NCI-H82 treated with DMSO at 0.1 percent for 48 hours (cell line): ENCODE results near the gene MOB3B.
"Not testable (repeated sequence)": the region's sequence is repeated elsewhere in the genome, so short reads cannot be mapped to it uniquely, and the experiment has no call there.

Experiments used
- DNase-seq: peaks from one replicate; lab custom pipeline; 2025; ENCODE audit not compliant: unreplicated experiment; lab: John Stamatoyannopoulos, UW

MOB3B gene

DNA sequence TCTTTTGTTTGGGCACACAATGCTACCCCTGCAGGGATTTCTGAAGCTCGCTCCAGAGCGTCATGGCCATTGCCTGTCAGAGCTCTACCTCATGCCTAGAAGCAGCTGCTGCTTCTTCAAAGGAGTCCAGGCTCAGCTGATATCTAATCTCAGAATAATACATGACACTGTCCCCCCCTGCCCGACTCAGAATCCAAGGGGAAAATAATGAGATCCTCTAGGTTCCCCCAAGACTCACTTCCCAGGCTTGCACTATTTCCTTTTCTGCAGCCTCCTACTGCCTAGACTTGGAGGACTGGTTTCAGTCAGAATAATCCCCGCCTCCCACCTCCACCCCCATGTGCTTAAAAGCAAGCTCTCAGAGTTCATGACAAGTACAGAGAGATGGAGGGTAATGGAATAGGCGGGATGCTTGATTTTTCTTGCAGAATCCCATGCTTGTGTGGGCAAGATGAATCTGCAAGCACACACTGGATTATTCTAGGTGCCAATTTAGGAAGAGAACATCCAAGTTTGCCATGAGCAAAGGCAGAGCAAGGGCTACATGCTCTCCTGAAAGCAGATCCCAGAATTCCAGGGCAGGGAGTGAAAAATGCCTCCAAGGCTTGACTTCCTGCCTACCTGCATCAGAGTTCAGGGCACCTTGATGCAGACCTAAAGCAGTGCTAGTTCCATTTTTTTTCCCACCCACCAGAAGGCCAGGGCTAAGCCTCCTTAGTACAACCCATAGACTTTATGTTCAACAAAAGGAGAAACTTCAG lies 102.9 kb downstream of the MOB3B start:
- DNase-seq, result no peak

DNA sequence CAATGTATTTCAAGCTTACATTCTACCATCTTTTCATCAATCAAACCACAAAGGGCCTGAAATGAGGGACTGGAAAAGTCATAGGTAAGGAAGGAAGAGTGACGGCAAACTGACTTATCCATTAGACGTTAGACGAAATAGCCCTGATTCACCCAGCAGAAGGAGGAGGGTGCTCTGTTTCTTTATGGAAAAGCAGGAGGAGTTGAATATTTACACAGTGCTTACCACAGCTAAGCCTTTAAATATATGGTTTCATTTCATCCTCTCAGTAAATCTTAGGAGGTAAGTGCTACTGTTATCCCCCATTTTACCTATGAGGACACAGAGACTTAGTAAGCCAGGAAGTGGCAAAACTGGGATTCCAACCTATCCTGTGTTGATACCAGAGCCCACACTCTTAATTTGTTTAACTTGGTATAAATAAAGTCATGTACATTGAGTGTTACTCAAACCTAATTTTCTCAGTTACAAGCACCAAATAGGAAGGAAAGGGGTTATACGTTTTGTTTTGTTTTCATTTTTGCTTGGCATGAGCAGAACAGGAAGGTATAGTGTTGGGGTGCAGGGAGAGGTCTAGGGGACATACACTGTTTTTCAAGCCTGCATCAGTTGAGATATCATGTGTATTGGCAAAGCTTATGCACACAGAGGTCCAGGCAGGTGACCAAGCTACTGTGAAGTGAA lies 103.6 kb downstream of the MOB3B start:
- no peak for DNase-seq

DNA sequence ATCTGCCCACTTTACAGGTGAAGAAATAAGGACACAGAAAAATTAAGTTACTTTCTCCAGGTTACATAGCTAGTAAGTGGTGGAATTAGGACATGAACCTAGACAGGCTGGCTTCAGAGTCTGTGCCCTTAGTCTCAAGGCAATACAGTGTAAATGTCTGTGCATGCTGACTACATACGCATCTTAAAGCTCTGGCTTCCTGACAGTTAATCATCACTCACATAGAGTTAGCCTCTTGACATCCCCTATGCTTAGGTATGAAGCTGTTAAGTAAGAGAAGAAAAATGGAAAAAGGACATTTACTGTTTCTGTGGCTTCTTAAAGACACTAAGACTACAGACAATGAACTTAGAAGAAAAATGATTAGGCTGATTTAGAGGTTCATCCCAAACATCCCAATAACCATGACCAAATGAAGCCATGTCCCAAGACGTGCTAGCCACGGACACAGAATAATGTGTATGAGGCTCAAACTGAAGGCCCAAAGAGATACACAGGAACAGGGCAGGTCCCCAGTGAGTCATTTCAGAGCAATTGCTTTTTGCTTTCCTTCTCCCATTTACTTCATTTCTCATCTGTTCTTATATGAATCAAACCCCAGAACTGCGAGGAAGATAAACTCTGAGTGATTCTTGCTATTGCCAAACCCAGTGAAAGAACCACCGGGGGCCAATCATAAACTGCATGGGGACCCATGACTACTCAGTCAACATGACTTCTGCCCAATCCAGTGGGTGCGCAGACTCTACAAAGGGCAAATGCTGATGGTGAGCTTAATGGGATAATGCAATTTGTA lies 105.5 kb downstream of the MOB3B start:
- DNase-seq, result no peak

DNA sequence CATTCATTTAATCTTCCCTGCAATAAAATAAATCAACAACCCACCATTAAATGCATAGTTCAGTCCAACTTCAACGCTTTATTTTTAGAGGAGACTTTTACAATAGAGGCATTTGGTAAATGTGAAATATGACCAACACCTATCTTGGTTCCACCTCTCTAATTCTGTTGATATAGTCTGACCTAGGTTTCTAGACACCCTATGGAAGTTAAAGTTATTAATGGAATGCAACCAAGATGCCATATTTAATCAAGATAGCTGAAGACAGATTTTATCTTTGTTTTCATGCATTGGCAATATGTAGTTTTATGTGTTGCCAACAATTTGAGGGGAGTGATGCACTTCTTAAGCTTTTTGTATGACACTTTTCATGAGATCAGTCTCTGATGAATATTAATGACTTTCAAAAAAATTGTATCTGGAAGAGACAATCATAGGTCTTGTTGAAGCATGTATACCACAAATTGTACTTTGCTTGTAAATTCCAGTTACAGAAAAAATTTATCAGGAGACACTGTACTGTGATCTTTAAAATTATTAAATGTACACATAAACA lies 107.3 kb downstream of the MOB3B start:
- DNase-seq, result no peak

DNA sequence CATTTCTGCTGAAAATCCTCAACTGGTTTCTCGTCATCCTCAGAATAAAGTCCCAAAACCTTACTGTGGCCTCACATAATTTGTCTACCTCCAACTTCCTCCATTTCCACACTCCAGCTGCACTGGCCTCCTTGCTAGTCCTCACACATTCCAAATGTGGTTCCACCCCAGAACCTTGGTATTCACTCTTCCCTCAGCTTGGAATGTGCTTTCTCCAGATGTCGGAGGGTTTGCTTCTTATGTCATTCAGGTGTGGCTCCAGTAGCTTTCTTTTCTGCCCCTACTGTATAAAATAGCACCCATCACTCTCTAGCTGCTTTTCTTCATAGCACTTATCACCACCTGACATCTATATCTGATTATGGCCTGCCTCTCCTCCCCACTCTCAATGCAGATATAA lies 108.0 kb downstream of the MOB3B start:
- no peak for DNase-seq

DNA sequence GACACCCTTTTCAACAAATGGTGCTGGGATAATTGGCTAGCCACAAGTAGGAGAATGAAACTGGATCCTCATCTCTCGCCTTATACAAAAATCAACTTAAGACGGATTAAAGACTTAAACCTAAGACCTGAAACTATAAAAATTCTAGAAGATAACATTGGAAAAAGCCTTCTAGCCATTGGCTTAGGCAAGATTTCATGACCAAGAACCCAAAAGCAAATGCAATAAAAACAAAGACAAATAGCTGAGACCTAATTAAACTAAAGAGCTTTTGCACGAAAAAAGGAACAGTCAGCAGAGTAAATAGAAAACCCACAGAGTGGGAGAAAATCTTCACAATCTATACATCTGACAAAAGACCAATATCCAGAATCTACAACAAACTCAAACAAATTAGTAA lies 110.1 kb downstream of the MOB3B start:
- not testable (repeated sequence) for DNase-seq

DNA sequence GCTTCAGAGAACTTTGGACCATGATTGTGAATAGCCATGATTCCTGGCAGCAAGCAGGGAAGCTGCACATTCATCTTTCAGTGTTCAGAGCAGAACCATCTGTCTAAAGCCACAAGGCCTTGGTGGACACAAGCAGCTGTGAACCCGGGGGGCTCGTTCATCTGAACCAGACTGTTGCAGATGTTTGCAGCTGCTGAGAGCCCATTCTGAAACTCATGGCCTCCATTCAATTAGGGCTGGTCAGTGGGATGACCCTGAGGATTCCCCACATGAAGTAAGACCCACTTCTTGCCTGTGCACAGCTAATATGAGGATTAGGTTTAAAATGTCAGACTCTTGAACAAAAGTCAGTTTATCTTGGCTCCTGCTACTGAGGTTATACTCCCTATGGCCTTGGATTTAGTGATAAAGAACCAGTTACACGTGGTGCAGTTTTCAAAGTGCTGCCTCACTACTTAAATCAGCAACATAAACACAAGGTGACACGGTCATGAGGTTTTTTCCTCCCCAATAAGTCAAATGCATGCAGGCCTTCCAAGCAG lies 115.3 kb downstream of the MOB3B start:
- DNase-seq, result no peak

DNA sequence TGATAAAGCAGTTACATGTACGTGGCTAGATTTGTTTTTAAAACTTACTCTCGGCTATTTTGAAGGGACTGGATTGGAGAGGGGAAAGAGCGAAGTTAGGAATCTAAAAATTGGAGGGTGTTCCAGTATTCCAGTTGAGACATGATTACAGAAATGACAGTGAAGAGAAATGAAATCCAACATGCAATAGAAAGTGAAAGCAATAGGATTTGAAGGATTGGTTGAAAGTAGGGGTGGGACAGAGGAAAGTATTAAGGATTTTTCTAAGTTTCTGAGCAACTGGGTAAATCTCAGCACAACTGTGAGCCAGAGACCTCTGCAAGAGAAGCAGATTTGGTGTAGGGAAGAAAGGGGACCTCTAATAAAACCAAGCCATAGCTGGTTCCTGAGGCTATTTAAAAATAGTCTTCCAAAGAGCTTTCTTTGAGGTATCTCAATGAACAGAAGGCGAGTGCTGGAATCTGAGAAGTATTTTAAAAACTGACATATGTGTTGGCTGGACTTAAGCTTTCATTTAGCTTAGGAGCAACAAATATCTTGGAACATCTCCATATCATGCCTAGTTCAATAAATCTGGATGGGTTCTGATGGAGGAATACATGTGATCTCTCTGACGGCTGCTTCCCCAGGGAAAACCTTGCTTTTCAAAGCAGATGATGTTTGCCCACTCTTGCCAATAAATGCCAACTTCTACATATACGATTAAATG lies 115.9 kb downstream of the MOB3B start:
- DNase-seq, result no peak

DNA sequence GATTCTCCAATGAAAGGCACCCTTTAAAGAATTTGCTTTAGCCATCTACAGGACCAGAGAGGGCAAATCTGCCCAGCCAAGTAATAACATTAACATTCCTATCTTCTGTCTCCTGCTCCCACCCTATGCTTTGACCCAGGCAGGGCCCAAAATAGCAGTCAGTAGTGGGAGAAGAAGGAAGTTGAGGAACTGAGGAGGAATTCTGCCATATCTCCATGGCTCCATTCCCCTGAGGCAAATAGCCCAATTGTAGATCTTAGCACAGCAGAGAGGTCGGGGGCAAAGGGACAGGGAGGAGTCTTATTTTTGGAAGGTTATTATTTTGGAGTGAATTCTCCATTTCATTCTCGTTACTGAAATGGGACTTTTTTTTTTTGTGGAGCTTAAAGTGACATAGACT lies 116.7 kb downstream of the MOB3B start:
- DNase-seq, result no peak

DNA sequence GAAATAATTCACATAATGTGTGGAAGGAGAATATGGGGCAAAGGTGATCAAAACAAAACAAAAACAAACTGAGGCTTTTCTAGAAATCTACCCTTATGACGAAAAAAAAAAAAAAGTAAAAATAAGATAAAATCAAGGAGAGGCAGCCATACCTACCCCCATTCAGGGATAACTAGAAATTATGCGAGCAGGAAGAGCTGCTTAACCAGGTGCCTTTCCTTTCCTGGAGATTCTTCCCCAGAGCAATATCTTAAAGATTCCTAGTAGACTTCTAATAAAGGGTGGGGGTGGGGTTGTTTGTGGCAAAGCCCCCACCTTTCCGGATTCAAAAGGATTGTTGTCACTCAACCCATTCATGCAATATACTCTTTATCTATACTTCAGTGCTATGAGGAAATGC lies 117.5 kb downstream of the MOB3B start:
- DNase-seq, result no peak

DNA sequence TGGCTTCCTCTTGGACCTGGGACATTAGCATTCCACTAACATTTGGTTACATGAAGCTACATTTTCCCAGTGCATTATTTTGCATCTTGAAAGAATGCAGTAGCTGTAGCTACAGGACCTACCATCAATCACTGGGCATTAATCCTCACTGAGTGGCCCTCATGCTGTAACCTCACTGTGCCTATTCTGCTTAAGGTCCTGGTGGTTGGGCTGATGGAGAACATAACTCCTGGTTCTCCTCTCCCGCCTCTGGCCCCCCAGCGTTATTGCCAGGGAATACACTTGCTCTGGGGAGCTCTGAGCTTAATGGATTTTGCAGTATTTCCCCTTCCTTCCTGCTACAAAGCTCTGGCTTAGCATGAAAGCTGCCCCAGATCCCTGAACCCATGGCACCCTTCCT lies 121.1 kb downstream of the MOB3B start:
- no peak for DNase-seq

DNA sequence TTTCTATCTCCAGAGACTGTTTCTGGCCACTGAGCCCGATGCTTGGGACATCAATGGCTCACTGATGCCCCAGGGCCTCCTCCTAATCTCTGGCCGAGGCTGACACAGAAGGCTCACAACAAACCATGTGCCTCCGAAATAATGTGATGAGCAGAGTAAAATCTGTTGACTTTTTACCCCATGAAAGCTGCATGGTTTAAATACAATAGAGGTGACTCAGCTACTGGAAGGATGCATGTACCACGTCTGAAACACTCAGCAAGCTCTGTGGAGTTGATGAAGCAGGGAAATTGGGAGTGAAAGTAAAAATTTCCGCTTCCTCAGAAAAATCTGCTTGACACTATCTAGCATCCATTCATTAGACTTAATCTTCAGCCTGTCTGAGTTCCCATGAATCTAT lies 121.6 kb downstream of the MOB3B start:
- no peak for DNase-seq

DNA sequence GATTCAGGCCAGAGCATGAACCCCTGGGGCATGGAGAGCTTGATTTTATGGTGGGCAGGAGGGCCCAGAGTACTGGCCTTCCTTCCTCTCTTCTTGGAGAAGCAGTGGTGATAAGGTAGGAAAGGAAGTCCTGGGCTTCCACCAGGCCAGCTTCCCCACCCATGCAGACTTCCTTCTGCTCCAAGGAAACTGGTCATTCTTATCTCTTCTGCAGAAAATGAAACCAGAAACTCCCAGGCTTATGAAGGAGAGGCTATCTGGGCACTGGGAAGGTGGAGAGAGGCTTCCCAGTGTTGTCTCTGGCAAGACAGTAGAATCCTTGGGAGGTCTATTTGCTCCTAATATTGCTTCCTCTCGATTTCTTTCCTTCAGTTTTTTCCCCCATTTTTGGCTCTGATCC lies 122.1 kb downstream of the MOB3B start:
- DNase-seq, result no peak

DNA sequence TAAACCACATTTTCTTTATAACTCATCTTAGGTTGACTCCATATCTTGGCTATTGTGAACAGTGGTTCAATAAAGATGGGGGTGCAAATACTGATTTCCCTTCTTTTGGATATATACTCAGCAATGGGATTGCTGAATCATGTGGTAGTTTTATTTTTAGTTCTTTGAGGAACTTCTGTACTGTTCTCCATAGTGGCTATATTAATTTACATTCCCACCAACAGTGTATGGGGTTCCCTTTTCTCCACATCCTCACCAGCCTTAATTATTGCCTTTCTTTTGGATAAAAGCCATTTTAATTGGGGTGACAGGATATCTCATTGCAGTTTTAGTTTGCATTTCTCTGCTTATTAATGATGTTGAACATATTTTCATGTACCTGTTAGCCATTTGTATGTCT lies 125.0 kb downstream of the MOB3B start:
- no peak for DNase-seq

DNA sequence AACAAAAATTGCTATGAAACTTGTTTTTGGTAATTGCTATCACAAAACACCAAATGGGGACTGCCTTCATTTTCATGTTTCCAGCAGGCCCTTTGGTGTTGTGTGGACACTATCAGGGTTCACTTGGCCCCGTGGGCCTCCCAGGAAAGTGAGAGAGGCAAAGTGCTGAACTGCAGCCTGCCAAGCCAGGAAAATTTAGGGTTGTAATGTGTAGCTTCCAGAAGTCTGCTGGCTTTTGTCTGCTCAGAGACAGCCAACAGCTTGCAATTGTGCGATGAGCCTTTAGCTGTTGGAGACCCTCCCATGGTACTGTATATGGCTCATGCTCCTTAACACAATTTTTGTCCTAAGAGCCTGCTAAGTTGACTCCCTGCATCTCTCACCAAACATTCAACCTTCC lies 127.0 kb downstream of the MOB3B start:
- DNase-seq, result no peak

DNA sequence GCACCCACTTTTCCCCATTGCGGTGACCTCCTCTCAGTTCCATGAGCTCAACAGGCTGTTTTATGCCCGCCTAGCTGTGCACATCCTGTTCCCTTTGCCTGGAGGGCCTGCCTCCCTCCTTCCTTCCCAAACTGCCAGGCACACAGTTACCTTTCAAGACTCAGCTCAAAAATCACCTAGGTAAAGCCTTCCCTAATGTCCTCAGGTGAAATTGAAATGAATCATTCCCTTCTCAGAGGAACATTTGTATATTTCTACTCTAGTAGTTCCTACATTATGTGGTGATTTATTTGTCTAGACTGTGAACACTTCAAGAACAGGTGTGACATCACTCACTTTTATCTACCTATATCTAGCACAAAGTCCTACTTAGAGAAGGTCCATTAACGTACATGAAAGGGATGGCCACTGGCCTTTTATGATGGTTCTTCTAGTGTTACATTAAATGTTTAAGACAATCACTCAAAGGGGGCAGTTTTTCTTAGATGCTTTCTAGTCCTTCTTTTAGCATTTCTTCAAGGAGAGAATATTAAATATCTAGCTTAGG lies 129.2 kb downstream of the MOB3B start:
- no peak for DNase-seq

DNA sequence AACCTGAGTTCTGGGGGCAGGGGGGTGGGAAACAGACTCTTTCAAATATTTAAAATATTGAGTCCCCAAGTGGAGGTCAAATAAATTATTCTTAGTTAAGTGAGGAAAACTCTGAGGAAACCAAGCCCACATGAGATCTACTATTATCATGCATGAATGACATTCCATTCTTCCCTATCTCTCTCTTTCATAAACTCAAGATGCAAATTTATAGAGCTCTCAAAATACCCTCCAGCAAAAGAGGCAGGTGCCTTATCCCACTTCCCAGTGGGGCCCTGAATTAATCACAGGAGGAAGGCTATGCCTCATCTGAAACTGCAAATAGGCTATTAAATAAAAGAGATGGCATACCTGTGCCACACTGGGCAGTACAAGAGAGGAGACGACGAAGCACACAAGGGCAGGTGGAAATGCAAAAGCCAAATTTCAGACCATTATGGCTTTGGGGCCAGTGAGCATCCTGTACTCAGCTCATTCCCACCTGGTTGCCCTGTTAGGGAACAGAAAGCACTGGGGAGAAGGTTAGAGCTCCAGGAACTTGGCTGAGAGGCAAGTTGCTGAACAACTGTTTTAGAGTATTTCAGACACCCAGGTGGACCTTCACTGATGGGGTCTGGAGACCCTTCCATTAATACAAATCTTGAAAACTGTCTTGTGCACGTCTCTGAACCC lies 130.5 kb downstream of the MOB3B start:
- DNase-seq, result no peak

DNA sequence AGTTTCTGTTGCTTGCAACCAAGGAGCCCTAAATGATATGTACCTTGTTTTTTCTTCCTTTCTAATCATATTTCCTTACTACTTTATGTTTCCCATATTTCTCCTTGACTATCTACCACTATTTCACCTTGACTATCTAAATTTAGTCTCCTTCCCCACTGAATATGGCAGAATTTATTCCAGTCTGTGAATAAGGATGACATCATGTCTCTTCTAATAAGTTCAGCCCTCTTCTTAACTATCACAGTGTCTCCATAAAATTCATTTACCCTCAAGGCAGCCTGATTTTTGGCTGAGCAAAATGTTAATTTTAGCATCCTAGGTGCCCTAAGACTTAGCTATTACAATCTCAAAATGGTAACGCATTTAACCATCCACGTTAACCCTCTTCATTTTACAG lies 133.1 kb downstream of the MOB3B start:
- DNase-seq, result no peak

DNA sequence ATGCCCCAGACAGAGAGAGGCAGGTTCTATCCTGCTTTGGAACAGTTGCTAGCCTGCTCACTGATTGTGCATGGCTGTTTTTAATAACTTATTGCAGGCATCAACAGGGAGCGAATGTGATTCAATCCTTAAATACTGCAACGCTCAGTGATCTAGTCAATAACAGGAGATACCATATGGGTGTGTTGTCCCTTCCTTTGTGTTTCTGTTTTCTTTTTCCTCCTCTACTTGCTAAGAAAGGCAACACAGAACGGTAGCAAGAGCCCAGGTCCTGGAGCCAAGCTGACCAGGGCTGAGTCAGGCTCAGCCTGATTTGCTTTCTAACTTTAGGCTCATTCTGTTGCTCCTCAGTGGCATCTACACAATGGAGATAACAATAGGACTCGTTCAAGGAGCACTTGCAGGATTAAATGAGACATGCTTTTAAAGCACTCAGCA lies 134.1 kb downstream of the MOB3B start:
- no peak for DNase-seq

DNA sequence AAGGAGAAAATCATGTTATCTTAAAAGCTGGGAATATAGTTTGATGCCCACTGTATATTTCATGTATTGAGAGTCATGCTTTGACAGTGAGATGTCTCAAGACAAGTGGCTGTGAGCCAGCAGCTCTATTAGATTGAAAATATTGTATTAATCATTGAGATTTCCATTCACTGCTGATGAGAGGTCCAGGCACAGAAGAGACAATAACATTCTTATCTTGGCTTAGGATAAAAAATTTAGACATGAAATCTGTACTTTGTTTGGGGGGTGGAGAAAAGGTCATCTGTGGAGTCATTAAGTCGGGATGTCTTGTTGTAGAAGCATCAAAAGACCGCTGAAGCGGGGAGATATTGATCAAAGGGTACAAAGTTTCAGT lies 134.8 kb downstream of the MOB3B start:
- no peak for DNase-seq
